NCI-H1048 (cell line): ENCODE results near the gene OR2K2.
"Not testable (repeated sequence)": the region's sequence is repeated elsewhere in the genome, so short reads cannot be mapped to it uniquely, and the experiment has no call there.

Experiments used
- DNase-seq: peaks from one replicate; lab custom pipeline; 2025; lab: John Stamatoyannopoulos, UW

OR2K2 gene, protein sequence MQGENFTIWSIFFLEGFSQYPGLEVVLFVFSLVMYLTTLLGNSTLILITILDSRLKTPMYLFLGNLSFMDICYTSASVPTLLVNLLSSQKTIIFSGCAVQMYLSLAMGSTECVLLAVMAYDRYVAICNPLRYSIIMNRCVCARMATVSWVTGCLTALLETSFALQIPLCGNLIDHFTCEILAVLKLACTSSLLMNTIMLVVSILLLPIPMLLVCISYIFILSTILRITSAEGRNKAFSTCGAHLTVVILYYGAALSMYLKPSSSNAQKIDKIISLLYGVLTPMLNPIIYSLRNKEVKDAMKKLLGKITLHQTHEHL

DNA sequence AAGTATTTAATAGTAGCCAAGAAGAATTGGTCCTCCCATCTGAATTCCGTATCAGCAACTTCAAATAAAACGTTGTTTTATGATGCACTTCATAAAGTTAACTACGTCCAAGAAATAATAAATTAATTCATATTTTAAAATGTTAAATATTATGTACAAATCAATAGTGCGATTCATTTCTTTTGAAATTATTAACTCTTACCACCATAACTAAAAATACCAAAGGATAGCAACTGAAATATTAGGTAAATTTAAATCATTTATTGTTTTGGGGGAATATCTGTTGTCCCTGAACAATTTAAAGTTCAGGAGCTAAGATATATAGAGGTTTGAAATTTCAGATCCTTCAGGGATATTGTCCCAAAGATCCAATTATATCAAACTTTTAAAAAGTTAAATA lies at the start of gene OR2K2:
Gene OR2K2 (minus strand): TSS at position 101 of the 400 bp plus-strand sequence. CDS start 1,791 bp downstream, outside the sequence.
- DNase-seq: no peak

DNA sequence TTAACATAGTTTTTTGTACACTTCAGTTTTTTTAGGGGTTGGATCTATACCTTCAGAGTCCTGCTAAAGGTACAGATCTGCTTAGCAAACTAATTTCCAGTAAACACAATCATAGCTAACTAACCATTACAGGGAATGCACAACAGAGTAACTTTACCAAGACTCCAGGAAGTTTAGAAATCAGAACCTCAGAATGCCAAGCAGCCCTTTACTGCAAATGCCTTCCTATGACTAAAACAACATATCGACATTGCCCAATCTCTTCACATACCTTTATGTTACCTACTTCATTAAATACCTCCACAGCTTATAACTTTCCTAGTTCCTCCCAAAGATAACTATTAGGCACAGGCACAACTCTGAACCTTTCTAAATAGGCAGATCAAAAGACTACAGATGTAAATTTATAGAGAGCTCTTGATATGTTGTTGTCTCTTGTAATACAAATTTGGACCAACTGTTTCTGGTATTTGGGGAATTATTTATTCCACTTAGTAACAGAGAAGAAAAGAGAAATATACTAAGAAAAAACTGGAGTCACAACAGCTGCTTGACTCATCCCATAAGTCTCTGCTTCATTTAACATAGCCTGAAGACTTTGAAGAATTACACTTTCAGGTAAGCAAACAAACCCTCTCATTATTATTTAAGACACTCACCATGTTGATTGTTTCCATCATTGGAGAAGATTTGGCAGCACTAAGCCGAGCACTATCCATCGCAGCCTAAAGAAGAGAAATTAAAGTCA lies 46.0 kb upstream of the OR2K2 start:
- DNase-seq: no peak

DNA sequence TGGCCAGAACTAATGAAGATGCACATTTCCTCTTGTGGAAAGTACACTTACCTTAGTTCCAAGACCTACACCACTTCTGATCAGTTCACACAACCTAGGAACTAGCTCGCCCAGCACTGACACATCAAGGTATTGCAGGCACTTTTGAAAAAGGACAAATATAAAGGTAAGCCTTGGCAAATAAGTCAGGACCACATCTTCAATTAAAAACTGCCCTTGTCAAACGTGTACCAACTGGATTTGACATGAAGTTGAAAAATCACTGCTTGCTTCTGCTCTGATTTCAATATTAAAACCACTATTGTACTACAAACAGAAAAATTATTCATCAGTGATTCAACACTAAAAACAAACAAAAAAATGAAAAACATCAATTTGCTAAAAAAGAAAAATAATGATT lies 45.0 kb upstream of the OR2K2 start:
- DNase-seq: no peak

DNA sequence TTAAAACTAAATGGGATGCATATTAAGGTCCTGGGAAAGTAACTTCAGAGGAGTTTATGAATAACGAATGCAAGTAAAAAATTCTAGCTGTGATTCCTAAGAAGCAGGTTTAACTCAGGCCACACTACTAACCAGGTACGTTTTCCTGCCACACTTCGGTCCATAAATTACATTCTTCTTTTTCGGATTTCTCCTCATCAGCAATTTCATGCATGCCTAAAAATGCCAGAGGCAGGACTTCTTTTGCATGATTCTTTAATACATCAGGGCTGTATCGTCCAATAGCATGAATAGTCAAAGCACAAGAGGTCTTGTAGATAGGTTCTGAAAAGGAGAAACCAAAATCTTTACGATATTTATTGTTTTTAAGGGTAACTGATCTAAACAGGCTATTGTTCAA lies 42.3 kb upstream of the OR2K2 start:
- no peak for DNase-seq

DNA sequence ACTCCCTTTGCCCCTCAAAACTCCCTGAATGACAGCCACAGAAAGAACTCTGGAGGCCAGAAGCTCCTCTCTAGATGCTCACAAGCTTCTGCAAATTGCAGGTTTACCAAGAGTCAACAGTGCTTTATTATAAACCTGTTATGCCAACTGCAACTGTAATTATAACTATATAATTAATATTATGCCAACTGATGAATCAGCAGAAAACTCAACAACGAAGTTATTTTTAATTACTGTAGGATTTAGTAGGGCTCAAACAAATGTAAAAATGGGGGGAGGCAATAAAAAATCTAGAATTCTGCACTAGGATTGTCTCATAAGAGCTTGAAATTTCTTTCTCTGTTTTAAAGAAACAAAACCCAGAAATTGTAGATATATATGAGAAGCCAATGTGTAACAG lies 37.0 kb upstream of the OR2K2 start:
- no peak for DNase-seq

DNA sequence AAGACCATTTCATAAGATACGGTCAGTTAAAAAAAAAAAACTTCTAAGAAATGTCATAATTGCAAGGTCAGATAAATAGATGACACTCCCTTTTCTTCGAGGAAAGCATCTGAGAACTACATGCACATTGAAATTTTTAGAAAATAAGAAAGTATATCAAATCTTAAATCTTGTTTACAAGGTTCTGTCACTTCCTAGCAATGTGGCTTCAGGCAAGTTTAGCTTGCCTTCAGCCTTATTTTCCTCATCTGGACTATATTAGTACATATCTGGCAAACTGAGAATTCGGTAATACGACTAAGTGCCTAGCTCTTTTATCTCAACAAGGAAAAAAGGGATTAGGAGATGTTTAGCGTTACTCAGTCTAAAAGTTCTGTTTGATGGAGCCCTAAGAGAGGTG lies 32.5 kb upstream of the OR2K2 start:
- no peak for DNase-seq

DNA sequence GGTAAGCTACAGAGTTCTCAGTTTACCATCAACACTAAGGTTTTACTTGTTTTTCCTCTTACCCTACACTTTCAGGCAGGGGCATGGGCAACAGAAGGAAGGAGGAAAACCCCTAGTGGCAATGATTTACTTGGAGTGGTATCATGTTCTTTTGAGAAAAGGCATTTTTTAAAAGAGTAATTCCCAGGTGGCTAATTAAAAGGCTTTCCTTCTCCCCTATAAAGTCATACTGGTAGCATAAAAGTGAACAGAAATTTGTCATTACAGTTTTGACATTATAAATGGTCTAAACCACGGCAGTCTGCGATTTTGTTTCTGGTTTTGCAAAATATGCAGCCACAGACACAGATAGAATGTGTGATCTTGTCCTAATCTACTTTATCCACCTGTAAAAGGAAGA lies 30.9 kb upstream of the OR2K2 start:
- DNase-seq: no peak

DNA sequence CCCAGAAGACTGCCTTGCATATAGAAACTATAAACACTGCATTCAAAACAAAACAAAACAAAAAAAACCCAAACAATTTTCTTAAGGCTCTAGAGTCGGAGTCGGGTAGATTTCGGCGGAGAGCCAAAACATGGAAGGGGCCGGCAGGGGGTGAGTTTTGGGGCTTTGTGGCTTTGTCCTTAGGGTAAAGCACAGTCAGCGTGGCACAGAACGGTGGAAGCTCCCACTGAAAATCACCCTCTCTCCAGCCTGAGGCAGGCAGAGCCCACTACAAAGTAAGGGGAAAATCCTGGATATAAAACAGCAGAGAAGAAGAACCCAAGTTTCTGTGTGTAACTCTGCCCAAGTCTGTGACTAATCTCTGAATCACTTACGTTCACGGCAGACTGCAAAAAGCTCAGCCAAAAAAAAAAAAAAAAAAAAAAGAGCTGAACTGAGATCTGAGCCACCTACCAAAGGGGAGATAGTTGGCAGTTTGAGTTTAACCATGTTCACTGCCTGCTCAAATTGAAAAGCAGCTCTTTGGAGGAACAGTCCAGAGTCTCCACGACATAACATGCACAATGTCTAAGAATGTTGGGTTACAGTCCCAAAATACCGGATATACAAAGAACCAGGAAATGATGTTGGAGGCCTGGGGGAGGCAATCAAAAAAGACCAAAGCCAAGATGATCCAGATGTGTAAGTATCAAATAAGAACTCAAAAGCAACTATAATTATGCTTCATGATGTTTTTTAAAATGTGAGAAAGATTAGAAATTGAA lies 26.6 kb upstream of the OR2K2 start:
- DNase-seq: no peak

DNA sequence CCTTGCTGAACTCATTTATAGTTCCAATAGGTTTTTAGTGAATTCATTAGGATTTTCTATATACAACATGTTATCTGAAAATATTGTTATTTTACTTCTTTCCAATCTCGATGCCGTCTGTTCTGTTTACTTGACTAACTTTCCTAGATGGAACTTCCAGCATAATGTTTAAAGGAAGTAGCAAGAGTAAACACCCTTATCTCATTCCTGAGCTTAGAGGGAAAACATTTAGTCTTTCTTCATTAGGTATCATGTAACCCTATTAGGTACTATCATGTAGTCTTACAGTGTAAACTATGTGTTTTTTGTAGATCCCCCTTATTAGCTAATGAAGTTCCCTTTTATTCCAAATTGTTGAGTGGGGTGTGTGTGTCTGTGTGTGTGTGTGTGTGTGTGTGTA lies 22.5 kb upstream of the OR2K2 start:
- no peak for DNase-seq

DNA sequence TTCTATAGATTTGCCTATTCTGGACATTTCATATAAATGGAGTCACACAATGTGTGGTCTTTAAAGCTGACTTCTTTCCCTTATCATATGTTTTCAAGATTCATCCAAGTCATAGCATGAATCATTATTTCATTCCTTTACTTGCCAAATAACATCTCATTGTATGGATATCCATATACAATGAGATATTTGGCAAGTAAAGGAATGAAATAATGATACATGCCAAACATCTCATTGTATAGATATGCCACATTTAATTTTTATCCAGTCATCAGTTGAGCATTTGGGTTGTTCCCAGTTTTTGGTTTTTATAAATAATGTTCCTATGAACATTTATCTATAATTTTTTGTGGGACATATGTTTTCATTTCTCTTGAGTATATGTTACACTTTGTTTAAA lies 20.5 kb upstream of the OR2K2 start:
- DNase-seq: no peak

DNA sequence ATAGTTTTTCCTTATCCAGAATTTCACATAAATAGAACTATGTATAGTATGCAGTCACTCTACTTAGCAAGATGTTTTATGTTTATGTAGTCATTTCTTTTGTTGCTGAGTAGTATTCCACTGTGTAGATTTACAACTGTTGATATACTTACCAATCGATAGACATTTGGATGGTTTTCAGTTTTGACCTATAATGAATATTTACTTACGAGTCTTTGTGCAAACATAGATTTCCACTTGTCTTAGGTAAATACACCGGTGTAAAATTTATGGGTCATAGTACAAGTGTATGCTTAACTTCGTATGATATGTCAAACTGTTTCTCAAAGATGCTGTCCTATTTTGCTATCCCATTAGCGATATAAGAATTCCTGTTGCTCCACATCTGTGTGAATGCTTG lies 19.7 kb upstream of the OR2K2 start:
- DNase-seq: no peak

DNA sequence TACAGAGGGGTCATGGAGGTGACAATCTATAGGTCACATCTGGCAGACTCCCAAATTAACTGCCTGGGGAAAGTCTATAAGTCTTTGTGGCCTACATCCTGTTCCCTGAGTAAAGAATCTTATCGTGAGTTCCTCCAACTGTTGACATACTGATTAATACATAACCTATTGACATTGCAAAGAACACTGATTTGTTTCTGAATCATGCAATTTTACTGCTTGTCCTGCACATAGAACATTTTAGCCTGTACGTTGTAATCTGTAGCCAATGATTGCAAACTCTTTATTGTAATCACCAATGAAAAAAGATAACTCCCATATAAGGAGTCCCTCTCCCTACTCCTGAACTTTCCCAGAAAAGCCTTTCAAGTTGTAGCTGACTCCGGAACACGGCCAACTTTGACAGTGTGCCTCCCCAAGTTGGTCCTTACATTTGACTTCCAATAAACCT lies 18.8 kb upstream of the OR2K2 start:
- no peak for DNase-seq

DNA sequence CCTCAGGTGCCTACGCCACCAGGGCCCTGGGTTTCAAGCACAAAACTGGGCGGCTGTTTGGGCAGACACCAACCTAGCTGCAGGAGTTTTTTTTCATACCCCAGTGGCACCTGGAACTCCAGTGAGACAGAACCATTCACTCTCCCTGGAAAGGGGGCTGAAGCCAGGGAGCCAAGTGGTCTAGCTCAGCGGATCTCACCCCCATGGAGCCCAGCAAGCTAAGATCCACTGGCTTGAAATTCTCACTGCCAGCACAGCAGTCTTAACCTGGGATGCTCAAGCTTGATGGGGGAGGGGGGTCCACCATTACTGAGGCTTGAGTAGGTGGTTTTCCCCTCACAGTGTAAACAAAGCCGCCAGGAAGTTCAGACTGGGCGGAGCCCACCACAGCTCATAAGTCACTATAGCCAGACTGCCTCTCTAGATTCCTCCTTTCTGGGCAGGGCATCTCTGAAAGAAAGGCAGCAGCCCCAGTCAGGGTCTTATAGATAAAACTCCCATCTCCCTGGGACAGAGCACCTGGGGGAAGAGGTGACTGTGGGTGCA lies 4.4 kb upstream of the OR2K2 start:
- DNase-seq: not testable (repeated sequence)

DNA sequence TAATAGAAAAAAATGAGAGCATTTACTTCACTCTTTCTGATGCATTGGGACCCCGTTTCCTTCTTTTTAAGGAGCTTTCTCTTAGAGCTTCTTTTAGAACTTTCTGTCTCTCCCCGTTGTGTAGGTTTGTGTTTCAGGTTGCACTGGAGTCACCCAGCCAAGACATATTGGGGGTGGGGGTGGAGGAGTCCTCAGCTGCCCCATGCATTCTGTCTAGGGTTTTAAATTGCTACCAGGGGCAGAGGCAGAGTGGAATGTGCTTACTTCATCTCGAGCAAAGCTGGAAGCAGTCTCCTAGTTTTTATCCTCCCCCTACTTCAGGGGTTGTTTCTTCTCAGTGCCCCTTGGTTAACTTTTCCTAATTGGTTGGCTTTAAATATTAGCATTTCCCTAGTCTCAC lies 9.4 kb downstream of the OR2K2 start:
- DNase-seq: no peak

DNA sequence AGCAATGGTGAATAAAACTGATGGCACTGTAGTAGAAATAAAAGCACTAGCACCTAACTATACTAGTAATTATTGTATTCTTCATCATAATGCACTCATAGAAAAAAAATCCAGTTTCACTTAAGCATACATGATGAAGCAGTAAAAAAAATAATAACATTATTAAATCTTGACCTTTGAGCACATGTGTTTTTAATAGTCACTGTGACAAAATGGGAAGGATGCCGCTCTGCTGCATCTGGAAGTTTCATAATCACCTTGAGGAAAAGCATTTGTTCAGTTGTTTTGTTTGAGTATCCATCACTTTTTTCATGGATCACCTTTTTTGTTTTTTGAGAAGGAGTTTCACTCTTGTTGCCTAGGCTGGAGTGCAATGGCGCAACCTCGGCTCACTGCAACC lies 13.2 kb downstream of the OR2K2 start:
- no peak for DNase-seq

DNA sequence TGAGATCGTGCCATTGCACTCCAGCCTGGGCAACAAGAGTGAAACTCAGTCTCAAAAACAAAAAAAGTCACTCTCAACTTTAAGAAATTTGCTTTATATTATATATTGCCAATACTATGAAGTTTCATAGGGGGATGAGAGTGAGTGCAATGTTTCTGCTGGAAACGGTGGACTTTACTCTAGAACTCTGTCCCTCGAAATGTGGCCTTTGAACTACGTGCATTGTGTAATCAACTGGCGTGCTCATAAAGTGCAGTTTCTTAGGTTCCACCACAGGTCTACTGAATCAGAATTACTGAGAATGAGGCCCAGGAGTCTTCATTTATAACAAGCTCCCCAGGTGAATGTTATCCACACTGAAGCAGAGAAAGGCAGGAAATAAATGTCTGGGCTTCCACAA lies 24.1 kb downstream of the OR2K2 start:
- no peak for DNase-seq

DNA sequence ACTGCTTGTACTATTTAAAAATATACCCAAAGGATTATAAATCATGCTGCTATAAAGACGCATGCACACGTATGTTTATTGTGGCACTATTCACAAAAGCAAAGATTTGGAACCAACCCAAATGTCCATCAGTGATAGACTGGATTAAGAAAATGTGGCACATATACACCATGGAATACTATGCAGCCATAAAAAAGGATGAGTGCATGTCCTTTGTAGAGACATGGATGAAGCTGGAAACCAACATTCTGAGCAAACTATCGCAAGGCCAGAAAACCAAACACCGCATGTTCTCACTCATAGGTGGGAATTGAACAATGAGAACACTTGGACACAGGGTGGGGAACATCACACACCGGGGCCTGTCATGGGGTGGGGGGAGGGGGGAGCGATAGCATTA lies 26.0 kb downstream of the OR2K2 start:
- DNase-seq: not testable (repeated sequence)

DNA sequence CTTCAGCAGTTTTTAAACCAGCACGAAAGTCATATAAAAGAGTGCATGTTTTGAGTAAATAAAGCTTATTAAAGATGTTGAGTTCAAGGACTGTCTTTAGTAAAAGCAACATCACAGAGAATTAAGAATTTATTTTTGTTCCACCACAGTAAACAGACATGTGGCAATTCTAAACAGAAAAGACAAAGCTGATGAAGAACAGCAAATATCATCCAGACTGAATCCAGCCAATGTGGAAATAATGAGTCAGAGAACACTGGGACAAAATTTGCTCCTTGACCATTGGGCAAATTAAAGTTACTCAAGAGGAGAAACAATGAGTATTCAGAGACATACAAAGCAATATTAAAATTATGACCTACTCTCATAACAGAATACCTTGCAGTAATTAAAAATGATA lies 28.8 kb downstream of the OR2K2 start:
- no peak for DNase-seq

DNA sequence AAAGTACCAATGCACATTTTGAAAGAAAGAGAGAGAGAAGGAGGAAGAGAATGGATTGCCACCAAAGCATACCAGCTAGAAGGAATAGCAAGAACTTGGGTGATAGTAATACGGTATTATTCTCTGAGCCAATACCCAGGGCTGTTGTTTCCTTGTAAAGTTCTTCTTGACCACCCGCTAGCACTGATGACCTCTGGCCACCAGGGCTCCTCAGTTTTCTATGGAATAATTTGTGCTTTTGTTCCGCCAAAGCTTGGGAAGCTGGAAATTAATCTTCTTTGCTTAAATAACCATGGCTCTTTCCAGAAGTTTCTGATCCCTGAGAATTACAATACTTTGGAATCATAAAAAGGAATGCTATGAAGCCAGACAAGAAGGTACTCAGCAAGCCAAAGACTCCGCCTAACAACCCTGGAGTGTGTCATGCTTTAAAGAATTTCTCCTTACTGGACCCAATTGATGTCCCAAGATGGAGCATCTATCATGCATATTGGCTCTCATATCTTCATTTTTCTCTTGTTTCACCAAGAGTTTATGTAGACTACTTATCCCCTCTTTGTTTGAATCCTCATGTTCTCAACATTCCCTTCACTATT lies 29.8 kb downstream of the OR2K2 start:
- DNase-seq: no peak

DNA sequence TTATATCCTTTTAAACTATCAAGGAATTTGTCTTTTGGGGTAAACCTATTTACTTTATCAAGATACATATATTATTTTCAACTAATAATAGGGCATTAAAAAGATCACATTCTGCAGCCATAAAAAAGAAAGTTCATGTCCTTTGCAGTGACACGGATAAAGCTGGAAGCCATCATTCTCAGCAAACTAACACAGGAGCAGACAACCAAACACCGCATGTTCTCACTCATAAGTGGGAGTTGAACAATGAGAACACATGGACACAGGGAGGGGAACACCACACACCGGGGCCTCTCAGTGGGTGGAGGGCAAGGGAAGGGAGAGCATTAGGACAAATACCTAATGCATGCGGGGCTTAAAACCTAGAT lies 30.4 kb downstream of the OR2K2 start:
- DNase-seq: not testable (repeated sequence)

DNA sequence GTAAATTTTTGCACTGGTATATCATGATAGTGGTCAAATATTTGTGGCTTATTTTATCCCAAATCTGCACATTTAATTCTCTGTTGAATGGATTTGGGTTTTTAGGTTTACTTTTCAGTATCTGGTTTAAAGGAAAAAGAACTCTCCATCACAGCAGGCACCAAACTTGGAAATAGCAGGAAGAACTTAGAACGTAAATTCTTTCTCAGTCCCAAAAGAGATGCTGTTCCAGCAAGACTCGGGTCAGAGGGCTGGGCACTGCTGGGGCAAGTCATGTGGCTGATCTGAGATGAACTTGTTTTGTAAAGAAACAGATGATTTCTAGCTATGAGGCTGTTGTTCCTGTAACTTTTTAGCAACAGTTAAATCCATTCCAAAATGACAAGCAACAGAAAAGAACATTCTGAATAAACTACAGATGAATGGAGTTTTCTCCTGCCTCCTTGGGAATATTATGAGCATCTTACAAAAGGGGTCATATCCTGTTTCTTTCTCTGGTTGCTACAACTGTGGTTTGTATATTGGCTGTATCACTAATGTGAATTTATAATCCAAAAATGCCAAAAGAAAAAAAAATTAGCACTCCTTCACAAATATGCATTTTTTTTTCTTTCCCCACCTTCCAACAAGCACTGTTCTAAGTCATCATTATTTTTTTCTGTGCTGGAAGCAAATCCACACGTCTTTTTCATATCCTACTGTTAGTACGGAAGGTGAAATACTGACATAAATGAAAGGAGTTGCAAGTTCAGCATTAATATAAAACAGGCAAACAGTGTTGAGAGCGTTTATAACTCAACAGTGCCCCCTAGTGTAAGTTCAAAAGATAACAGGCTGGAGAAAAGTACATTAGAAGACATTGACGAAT lies 31.1 kb downstream of the OR2K2 start:
- DNase-seq: no peak
